Measurements from ENCODE around the gene STYXL1.

DNA sequence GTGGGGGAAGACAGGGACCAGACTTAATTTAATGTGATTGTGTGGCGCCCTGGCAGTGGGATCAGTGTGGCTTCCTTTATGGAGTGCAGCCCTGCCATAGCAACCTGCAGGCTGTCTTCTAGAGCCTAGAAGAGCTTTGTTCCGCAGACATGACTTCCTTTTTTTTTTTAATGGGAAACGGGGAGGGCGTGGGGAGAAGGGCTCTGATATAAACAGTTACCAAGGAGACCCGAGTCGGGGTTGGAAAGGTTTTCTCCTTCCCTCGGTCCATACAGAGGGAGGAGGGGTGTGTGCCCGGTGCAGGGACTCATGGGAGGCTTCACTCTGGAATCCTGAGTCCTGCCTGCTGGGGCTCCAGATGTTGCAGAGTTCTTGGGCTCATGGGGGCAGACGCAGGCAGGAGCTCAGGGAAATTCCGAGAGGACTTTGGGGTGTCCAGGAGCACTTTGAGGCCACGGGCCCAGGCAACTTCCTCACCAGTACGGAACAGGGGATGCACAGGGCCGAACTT is 80.3 kb downstream of the STYXL1 start:
- TF ChIP-seq, protein P1, sequence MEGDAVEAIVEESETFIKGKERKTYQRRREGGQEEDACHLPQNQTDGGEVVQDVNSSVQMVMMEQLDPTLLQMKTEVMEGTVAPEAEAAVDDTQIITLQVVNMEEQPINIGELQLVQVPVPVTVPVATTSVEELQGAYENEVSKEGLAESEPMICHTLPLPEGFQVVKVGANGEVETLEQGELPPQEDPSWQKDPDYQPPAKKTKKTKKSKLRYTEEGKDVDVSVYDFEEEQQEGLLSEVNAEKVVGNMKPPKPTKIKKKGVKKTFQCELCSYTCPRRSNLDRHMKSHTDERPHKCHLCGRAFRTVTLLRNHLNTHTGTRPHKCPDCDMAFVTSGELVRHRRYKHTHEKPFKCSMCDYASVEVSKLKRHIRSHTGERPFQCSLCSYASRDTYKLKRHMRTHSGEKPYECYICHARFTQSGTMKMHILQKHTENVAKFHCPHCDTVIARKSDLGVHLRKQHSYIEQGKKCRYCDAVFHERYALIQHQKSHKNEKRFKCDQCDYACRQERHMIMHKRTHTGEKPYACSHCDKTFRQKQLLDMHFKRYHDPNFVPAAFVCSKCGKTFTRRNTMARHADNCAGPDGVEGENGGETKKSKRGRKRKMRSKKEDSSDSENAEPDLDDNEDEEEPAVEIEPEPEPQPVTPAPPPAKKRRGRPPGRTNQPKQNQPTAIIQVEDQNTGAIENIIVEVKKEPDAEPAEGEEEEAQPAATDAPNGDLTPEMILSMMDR (IDR thresholded peaks at IDR 0.05; ENCODE audit: insufficient read depth, low read length): no peak
- no peak for TF ChIP-seq POLR2AphosphoS5 (IDR thresholded peaks at IDR 0.05; ENCODE audit: low read depth)
- TF ChIP-seq, protein P2, sequence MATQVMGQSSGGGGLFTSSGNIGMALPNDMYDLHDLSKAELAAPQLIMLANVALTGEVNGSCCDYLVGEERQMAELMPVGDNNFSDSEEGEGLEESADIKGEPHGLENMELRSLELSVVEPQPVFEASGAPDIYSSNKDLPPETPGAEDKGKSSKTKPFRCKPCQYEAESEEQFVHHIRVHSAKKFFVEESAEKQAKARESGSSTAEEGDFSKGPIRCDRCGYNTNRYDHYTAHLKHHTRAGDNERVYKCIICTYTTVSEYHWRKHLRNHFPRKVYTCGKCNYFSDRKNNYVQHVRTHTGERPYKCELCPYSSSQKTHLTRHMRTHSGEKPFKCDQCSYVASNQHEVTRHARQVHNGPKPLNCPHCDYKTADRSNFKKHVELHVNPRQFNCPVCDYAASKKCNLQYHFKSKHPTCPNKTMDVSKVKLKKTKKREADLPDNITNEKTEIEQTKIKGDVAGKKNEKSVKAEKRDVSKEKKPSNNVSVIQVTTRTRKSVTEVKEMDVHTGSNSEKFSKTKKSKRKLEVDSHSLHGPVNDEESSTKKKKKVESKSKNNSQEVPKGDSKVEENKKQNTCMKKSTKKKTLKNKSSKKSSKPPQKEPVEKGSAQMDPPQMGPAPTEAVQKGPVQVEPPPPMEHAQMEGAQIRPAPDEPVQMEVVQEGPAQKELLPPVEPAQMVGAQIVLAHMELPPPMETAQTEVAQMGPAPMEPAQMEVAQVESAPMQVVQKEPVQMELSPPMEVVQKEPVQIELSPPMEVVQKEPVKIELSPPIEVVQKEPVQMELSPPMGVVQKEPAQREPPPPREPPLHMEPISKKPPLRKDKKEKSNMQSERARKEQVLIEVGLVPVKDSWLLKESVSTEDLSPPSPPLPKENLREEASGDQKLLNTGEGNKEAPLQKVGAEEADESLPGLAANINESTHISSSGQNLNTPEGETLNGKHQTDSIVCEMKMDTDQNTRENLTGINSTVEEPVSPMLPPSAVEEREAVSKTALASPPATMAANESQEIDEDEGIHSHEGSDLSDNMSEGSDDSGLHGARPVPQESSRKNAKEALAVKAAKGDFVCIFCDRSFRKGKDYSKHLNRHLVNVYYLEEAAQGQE (IDR thresholded peaks at IDR 0.05; ENCODE audit: insufficient replicate concordance, low read depth): no peak
- peak; percentile 97 for TF ChIP-seq SPI1 (IDR thresholded peaks at IDR 0.05; ENCODE audit: borderline replicate concordance, low read depth)
